Calu3 (cell line): ENCODE data around the gene ART1. TPM values are rescaled to one million over a fixed set of nuclear protein-coding genes. Genes with fewer than 3 reads are reported as not detected.

ENCODE experiments used
- BruUV-seq: library from RNA; stranded (reverse); fragments of 400-500 nt; replicated peaks from 2 replicates; lab custom pipeline; 2021; lab: Mats Ljungman, UMichigan
- CTCF ChIA-PET: fragments of 300-600 bp; sonication (Branson Sonifier 250); formaldehyde crosslinking; loops from one replicate; lab custom pipeline; 2022; ENCODE audit warnings: antibody characterized with exemption; lab: Charles Lee
- DNase-seq: peaks from one replicate; pipeline ENCODE4 v3.0.0; 2022
- H3K27ac Mint-ChIP-seq: one replicate; pipeline ENCODE4 v1.8.0; 2022; ENCODE audit warnings: mixed read lengths; ENCODE audit not compliant: unreplicated experiment
- H3K27me3 Mint-ChIP-seq: one replicate; pipeline ENCODE4 v1.8.0; 2022; ENCODE audit warnings: mixed read lengths; ENCODE audit not compliant: unreplicated experiment
- H3K36me3 Mint-ChIP-seq: one replicate; pipeline ENCODE4 v1.8.0; 2022; ENCODE audit warnings: mild to moderate bottlenecking, moderate library complexity, mixed read lengths; ENCODE audit not compliant: insufficient read depth, unreplicated experiment
- H3K4me1 Mint-ChIP-seq: one replicate; pipeline ENCODE4 v1.8.0; 2022; ENCODE audit warnings: mild to moderate bottlenecking, low read depth, mixed read lengths; ENCODE audit not compliant: unreplicated experiment
- H3K4me3 Mint-ChIP-seq: one replicate; pipeline ENCODE4 v1.8.0; 2022; ENCODE audit warnings: mild to moderate bottlenecking, low read depth, moderate library complexity, mixed read lengths; ENCODE audit not compliant: unreplicated experiment
- H3K9me3 Mint-ChIP-seq: one replicate; pipeline ENCODE4 v1.8.0; 2022; ENCODE audit warnings: low read depth, mixed read lengths; ENCODE audit not compliant: unreplicated experiment
- intact Hi-C: fragments of 100-400 bp; cut with micrococcal nuclease; formaldehyde crosslinking; loops from one replicate; pipeline ENCODE4 v1.10.0; 2022; ENCODE audit not compliant: unreplicated experiment
- total RNA-seq: library from RNA; stranded (reverse); gene quantifications from 2 replicates; pipeline ENCODE4 v1.2.3, GENCODE V29; 2022
- TF ChIP-seq, protein P1 (sequence below): fragments of 200-600 bp; IDR thresholded peaks from one replicate; pipeline ENCODE4 v1.8.0; 2022; ENCODE audit warnings: antibody characterized with exemption; ENCODE audit not compliant: unreplicated experiment

The ART1 gene
- total RNA-seq, 1 experiment from 2014 or later, result not detected

GRCh38 chr11:3626250-3626960, 18.5 kb upstream of the ART1 start:
- no TSS peak for BruUV-seq
- intact Hi-C loops, result no loop called here
- TF ChIP-seq, protein P1, sequence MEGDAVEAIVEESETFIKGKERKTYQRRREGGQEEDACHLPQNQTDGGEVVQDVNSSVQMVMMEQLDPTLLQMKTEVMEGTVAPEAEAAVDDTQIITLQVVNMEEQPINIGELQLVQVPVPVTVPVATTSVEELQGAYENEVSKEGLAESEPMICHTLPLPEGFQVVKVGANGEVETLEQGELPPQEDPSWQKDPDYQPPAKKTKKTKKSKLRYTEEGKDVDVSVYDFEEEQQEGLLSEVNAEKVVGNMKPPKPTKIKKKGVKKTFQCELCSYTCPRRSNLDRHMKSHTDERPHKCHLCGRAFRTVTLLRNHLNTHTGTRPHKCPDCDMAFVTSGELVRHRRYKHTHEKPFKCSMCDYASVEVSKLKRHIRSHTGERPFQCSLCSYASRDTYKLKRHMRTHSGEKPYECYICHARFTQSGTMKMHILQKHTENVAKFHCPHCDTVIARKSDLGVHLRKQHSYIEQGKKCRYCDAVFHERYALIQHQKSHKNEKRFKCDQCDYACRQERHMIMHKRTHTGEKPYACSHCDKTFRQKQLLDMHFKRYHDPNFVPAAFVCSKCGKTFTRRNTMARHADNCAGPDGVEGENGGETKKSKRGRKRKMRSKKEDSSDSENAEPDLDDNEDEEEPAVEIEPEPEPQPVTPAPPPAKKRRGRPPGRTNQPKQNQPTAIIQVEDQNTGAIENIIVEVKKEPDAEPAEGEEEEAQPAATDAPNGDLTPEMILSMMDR, result no peak
- Mint-ChIP-seq H3K9me3 (no peaks in the 10 kb centered on the region), H3K4me3 (no peak overlapping the region), H3K4me1 (no peaks in the 10 kb centered on the region), H3K36me3 (no peaks in the 10 kb centered on the region), H3K27me3 (peaks cover 22% of the 10 kb centered on the region), H3K27ac (no peak overlapping the region)
- CTCF ChIA-PET, result no interaction called here
- DNase-seq, result no peak

DNA sequence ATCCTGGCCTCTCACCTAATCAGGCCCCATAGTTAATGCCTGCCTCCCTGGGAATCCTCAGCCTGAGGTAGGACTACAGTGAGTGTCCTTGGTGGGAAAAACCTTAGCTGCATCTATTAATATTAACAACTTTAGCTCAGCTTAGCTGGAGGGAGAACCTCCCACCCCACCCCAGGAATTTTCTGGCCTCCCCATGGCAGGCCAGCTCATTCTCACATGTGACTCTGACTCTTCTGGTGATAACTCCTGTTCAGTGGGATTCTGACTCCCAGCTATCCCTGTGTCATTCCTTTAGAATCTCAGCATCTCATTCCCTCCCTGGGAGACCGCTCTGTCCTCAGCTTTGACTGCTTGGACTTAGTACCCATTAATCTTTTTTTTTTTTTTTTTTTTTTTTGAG, 17.6 kb upstream of the ART1 start:
- H3K9me3 Mint-ChIP-seq, result no peaks in the 10 kb centered on the region
- H3K4me1 Mint-ChIP-seq, result no peaks in the 10 kb centered on the region
- peaks cover 22% of the 10 kb centered on the region for H3K27me3 Mint-ChIP-seq
- no peak for DNase-seq
- H3K36me3 Mint-ChIP-seq, result no peaks in the 10 kb centered on the region
- intact Hi-C loops, result no loop called here
- CTCF ChIA-PET, result no interaction called here
- BruUV-seq, result no TSS peak
- TF ChIP-seq, protein P1, result no peak
- no peak overlapping the region for H3K27ac Mint-ChIP-seq
- no peak overlapping the region for H3K4me3 Mint-ChIP-seq

- no TSS peak for BruUV-seq
- Mint-ChIP-seq H3K4me3 (no peak overlapping the region), H3K9me3 (no peaks in the 10 kb centered on the region), H3K27me3 (peaks cover 54% of the 10 kb centered on the region), H3K36me3 (no peaks in the 10 kb centered on the region), H3K4me1 (no peaks in the 10 kb centered on the region), H3K27ac (no peak overlapping the region)
- TF ChIP-seq, protein P1, result no peak
- intact Hi-C loops, result no loop called here
- no peak for DNase-seq
- CTCF ChIA-PET, result interaction anchor here (0.6 kb wide), 1 partner anchor 16 kb away, joined by 3 read pairs; no protein-coding TSS in a partner anchor
Measured at GRCh38 chr11:3631331-3631730, 13.6 kb upstream of the ART1 start.

DNA sequence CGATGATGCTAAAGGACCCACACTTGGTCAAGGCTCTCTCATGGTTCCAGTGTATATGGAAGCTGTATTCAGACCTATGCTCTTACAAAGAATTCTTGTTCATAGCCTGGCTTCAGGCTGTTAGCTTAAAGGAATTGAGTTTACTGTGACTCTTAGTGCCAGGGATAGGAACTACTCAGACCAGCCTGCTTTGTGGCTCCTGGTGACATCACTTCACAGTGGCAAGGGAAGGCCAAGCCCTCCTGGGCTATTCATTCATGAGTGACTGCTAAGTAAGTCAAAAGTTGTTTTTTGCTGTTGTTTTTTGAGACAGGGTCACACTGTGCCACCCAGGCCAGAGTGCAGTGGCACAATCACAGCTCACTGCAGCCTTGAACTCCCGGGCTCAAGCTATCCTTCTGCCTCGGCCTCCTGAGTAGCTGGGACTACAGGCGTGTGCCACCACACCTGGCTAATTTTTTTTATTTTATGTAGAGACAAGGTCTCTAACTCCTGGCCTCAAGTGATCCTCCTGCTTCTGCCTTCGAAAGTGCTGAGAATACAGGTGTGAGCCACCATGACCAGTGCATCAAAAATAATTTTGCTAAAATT, 12.8 kb upstream of the ART1 start:
- TF ChIP-seq, protein P1, result no peak
- no peaks in the 10 kb centered on the region for H3K4me1 Mint-ChIP-seq
- H3K27me3 Mint-ChIP-seq, result peaks cover 62% of the 10 kb centered on the region
- no peaks in the 10 kb centered on the region for H3K36me3 Mint-ChIP-seq
- CTCF ChIA-PET, result interaction anchor here (0.6 kb wide), 1 partner anchor 17 kb away, joined by 3 read pairs; no protein-coding TSS in a partner anchor
- no peak for DNase-seq
- H3K9me3 Mint-ChIP-seq, result no peaks in the 10 kb centered on the region
- no peak overlapping the region for H3K27ac Mint-ChIP-seq
- H3K4me3 Mint-ChIP-seq, result no peak overlapping the region
- no TSS peak for BruUV-seq
- intact Hi-C loops, result no loop called here
